ENCODE data around the gene STXBP1.
"Not testable (repeated sequence)": the region's sequence is repeated elsewhere in the genome, so short reads cannot be mapped to it uniquely, and the experiment has no call there.

STXBP1 gene

DNA sequence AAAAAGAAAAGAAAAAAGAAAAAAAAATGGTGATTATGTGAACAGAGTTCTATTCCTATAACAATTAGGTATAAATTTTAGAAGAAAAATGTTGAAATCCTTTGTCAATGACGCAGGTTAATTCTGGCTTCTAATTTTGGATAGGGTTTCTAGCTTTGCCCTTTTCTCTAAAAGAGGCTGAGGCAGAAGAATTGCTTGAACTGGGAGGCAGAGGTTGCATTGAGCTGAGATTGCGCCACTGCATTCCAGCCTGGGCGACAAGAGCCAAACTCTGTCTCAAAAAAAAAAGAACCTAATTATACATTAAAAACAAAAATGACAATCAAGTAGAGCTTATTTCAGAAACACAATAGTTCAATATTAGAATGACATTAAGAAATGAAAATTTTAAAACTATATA is 2.9 kb downstream of the STXBP1 start:
- DNase-seq (ENCODE audit: low spot score): no peak

GRCh38 chr9:127621339-127621970 is 9.4 kb downstream of the STXBP1 start:
- DNase-seq (ENCODE audit: low spot score): not testable (repeated sequence)

DNA sequence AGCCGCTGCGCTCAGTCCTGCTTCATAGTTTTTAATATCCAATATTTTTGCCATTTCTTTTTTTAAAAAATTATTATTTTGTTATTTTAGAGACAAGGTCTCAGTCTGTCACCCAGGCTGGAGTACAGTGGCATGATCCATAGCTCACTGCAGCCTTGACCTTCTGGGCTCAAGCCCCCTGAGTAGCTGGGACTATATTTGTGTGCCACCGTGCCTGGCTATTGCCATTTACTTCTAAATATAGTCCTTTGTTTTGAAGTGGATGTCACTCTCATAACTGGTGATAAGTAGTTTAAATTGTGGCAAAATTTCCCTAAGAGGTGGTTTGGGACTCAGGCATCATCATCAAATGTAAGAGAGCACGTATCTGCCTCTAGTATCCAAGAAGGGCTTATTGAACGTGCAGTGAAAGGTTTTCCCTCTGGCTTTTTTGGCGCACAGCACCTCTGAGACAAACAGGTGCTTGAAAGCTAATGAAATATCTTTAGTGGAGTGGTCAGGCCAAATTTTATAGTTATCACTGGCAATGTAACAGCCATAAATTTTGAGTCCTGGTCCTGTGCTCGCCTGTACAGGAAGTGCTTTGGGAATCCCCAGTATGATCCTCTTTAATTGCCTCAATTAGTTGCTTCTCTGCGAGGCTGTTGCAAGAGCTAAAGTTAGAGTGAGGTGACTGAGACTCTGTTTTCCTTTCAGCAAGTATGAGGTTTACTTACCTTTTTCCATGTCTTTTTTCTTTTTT is 14.8 kb downstream of the STXBP1 start:
- DNase-seq (ENCODE audit: low spot score): no peak

DNA sequence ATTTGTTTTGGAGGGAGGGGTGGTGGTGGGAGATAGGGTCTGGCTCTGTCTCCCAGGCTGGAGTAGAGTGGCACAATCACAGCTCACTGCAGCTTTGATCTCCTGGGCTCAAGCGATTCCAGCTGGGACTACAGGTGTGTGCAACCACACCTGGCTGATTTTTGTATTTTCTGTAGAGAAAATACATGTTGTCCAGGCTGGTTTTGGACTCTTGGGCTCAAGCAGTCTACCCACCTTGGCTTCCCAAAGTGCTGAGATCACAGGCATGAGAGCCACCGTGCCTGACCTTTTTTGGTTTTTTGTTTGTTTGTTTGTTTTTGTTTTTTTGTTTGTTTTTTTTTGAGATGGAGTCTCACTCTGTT is 15.4 kb downstream of the STXBP1 start:
- no peak for DNase-seq (ENCODE audit: low spot score)

DNA sequence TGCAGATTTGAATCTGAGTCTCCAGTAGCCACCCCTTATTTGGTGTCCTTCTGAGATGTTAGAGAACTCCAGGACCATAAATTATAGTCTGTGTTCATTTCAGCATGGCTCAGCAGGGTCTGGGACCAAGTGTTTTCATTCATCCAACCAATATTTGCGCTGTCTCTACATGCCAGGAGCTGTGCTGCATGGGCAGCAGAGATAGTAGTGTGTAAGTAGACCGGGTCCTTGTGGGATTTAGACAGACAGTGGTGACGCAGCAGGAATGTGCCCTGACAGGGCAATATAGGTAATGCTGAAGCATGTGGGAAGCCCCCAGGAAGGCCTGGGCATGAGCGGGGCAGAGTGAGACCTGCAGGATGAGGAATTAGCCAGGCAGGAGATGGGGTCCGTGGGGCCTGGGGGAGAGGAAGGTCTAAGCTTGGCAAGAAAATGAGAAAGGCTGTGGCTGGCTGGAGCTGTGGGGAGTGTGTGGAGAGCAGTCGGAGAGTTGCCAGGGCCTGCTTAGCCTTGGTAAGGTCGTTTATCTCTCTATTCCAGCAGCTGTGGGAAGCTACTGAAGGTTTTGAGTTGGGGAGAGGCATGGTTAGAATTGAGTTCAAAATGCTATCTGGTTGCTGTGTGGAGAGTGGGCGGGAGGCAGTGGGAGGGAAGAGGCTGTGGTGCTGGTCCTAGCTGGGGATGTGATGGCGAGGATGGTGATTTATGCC is 16.8 kb downstream of the STXBP1 start:
- DNase-seq (ENCODE audit: low spot score): no peak

DNA sequence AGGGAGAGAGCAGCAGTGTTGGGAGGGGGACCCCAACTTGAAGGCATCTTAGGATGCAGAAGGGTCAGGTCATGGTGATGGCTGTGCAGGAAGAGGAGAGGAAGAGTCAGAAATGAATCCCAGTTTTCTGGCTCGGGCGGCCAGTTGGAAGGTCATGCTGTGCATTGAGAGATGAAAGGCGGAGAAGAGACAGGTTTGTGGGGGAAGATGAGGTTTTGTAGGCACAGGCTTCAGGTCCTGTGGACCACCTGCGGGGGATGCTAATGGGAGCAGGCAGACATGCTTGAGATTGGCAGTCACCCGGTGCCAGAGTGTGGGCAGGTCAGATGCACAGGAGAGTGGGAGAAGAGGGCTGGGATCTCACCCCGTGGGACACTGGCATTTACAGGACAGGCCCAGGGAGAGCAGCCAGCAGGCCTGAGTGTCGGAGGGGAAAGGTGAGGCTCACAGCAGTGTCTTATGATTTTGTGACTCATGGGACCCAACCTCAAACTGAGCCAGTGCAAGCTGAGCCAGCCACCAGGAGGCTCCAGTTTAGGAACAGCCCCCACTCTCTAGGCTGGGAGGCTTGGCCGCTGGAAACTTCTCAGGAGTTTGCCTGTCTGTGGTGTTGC is 17.5 kb downstream of the STXBP1 start:
- DNase-seq (ENCODE audit: low spot score): no peak

GRCh38 chr9:127633216-127633862 is 21.3 kb downstream of the STXBP1 start:
- no peak for DNase-seq (ENCODE audit: low spot score)

DNA sequence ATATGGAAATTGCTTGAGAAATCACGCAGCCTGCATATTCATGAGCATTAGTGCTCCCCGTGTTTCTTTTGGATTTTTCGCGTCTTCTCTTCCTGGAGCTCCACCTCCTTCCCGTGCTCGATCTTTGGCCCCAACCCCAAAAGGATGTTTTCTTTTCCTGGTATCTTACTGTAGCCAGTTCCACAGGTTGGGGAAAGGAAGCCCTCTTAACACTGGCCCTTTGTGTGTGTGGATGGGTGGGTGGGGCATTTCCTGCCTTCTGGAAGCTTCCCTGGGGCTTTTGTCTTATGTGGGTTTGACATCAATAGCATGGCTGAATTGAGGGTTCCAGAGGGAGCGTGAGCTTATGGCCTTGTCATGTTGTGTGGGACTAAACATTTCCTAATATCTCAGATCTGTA is 21.9 kb downstream of the STXBP1 start:
- DNase-seq (ENCODE audit: low spot score): no peak

GRCh38 chr9:127634698-127635097 is 22.6 kb downstream of the STXBP1 start:
- DNase-seq (ENCODE audit: low spot score): no peak

GRCh38 chr9:127635201-127635735 is 23.2 kb downstream of the STXBP1 start:
- no peak for DNase-seq (ENCODE audit: low spot score)

DNA sequence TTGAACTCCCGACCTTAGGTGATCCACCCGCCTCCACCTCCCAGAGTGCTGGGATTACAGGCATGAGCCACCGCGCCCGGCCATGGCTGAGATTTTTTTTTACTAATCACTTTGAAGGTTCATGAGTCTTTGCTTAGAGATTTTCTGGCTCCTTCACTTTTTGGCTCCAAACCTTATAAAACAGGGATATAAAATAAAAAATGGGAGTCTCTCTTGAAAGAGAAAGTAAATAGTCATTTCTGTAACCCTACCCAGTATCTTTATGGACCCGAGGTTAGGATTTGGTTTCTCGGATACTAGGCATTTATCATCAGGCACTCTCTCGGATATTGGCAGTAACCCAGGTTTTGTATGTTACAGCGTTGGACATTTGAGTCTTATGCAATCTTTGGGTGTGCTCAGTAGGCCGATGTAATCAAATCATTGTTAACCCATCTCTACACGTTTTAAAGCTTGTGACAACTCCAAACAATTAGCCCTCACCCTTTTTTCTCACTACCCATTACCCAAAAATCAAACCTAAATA is 25.3 kb downstream of the STXBP1 start:
- DNase-seq (ENCODE audit: low spot score): no peak

DNA sequence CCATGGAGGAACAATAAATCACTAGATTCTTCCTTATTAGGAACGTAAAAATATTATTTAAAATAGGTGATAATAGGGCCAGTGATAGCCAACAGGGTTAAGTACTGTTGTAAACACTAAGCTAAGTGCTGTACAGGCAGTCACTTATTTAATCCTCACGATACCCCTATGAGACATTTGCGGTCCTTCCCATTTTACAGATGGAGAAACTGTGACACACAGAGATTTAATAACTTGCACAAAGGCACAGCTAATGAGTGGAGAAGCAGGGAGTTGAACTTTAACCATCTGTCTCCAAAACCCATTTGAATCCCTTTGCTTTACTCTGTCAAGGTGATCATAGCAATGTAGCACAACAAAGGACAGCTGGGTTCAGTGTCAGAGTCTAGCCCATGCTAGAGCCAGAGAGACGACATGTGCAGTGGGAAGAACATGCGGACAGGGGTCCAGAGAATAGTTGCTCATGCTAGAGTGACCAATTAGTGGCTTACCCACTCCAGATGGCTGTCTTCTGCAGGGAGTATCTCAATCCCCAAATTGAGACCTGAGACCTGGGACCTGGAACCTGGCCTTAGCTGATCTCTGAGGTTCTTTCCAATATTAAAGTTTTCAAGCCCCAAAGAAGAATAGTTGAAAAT is 28.9 kb downstream of the STXBP1 start:
- DNase-seq (ENCODE audit: low spot score): no peak

- no peak for DNase-seq (ENCODE audit: low spot score)
Measured at GRCh38 chr9:127642082-127642740, 30.1 kb downstream of the STXBP1 start.

DNA sequence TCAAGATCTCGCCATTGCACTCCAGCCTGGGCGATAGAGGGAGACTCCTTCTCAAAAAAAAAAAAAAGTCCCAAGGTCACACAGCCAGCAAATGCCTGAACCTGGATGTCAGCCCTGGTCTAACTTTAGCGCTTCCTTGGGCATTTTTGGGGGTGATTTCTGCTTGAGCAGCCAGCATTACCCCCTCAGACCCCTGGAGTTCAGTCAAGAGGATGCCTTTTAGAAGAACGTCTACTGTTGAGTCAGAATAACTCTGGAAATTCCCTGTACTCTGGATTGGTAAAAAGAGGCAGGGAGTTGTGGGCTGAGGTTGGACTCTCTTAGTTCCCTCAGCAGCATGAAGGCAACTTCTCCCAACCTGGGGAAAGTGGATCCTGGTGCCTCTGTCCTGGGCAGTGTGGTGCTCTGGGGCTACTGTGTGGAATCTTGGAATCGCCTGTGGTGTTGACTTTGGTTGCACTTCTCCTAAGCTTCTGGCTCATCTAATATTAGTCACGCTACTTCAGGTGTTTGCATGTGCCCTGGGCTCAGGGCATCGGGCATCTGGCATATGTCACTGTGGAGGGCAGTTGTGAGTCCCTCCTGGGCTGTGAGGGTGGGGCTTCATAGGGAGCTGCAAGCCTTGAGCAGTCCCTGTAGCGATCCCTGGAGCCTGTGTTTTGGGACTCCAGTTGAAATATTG is 32.2 kb downstream of the STXBP1 start:
- no peak for DNase-seq (ENCODE audit: low spot score)

DNA sequence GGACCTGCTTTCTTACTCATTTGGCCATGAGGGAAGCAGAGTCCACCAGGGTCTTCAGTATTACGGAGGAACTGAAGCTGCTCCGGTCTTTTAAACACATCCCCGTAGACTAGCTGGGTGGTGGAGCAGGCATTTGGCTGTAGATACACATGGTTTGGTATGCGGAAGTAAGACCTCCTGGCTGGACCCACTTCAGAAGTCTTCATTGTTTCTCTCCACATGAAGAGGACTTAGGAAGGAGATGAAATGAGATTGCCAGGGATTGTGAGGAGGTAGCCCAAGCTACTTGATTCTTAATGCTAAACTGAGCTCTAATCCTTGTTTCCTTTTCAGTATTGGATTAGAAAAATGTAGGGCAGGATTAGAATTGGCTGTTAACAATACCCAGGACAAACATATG is 32.9 kb downstream of the STXBP1 start:
- DNase-seq (ENCODE audit: low spot score): no peak

- no peak for DNase-seq (ENCODE audit: low spot score)
Measured at GRCh38 chr9:127647451-127647850, 35.4 kb downstream of the STXBP1 start.

DNA sequence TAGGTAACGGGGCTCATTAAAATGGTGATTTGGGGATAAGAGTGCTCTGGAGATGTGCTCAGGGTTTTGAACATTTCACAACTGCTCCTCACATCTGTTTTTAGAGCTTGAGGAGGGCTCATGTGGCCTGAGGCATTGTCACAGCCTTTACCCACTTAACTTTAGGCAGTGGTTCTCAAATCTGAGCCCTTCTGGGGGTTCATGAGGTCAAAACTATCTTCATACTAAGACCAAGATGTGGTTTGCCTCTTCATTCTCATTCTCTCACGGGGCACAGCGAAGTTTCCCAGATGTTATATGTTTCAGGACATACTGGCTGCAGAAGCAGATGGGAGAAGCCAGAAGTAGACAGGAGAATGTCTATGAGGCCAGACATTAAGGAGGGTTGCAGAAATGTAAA is 38.4 kb downstream of the STXBP1 start:
- DNase-seq (ENCODE audit: low spot score): no peak

DNA sequence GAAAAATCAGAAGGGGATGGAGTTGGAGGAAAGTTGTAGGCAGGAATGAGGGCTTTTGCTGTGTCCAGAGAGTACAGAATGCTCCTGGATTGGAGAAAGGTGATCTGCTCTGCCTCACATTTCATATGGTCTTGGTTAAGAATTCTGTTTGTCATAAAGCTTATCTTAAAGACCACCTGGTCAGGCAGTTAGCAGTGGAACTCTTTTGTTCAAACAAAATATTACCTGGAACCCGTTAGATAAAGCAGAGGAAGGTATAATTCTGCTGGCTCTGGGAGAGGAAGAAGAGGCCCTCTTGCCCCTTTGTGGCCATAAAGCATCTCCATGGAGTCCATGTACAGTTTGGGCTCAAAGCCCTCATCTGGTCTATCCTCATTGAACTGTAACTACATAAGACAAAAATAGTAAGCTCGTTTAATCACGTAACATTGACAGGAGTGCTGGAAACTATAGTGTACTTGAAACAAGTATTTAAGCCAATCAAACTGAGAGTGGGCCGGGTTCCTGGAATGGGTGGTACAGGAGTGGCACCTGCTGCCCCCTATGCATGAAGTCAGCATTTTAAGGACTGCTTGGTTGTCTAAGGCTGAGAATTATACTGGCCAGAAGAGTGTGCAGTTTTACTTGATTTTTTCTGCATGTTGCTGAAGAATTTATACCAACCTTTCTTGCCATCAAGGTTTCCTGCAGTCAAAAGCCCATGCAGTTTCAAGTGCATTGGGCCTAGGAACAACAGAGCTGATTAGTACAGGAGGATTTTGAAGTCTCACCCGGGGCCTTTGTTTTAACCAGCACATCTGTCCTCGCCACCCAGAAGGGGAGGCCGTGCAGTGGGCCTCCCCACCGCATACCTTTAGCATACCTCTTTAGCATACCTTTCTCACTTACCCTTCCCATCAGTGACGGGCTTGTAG is 39.9 kb downstream of the STXBP1 start:
- no peak for DNase-seq (ENCODE audit: low spot score)

- DNase-seq (ENCODE audit: low spot score): no peak
Measured at GRCh38 chr9:127652733-127653132, 40.7 kb downstream of the STXBP1 start.
